ENCODE measurements around the gene KRT71.

DNA sequence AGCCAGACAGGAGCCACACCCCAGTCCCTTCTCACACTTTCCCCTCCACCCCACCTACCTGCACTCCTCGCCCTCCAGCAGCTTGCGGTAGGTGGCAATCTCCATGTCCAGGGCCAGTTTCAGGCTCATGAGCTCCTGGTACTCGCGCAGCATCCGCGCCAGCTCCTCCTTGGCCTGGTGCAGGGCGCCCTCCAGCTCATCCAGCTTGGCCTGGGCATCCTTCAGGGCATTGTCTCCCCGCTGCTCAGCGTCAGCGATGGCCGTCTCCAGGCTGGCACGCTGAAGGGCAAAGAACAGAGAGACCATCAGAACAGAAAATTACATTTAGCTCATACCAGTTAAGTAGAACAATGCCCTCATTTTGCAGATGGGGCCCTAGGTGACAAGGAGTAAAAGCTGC, 15.2 kb upstream of the KRT71 start:
- TF ChIP-seq CTCF (conservative IDR thresholded peaks at IDR 0.05; ENCODE audit: low read length) = no peak
- TF ChIP-seq EZH2phosphoT487 (IDR thresholded peaks at IDR 0.05; ENCODE audit: borderline replicate concordance) = no peak

All from Loucy (cell line).